Uterus (tissue), 4 donors: ENCODE measurements around the gene ARPP21. TPM values are rescaled to one million over a fixed set of nuclear protein-coding genes. Genes with fewer than 3 reads are reported as not detected.
"Not testable (repeated sequence)": the region's sequence is repeated elsewhere in the genome, so short reads cannot be mapped to it uniquely, and the experiment has no call there.

Experiments used
- DNase-seq, 2 donors: peaks; one replicate each; pipeline ENCODE4 v3.0.0-alpha.2; 2019 to 2020
- H3K27ac ChIP-seq, 2 donors: fragments of 200-600 bp; sonication (generic); 1 replicate in 1 of 2; 2 replicates in 1 of 2; pipeline ENCODE4 v1.5.1; 2016 to 2018
- H3K27me3 ChIP-seq, 2 donors: fragments of 200-600 bp; sonication (generic); one replicate each; pipeline ENCODE4 v1.5.1; 2018 to 2019; ENCODE audit warnings: control low read depth in 1 of 2
- H3K36me3 ChIP-seq, 2 donors: fragments of 200-600 bp; sonication (generic); one replicate each; pipeline ENCODE4 v1.5.1; 2019; ENCODE audit warnings: control low read depth in 1 of 2
- H3K4me1 ChIP-seq, 2 donors: fragments of 200-600 bp; sonication (generic); one replicate each; pipeline ENCODE4 v1.5.1; 2018 to 2019; ENCODE audit warnings: control low read depth in 1 of 2
- H3K4me3 ChIP-seq, 2 donors: fragments of 200-600 bp; sonication (generic); 1 replicate in 1 of 2; 2 replicates in 1 of 2; pipeline ENCODE4 v1.5.1; 2018 to 2019; ENCODE audit warnings: mild to moderate bottlenecking in 1 of 2
- H3K9me3 ChIP-seq, 2 donors: fragments of 200-600 bp; sonication (generic); one replicate each; pipeline ENCODE4 v1.5.1; 2019; ENCODE audit warnings: control low read depth in 1 of 2
- CTCF ChIP-seq, 4 experiments: fragments of 200-600 bp in 2 of 4; fragments of 450-650 bp in 2 of 4; sonication (generic) in 2 of 4; IDR thresholded peaks; one replicate each; pipeline ENCODE4 v1.5.1; 2016 to 2019; ENCODE audit warnings: antibody characterized with exemption in 4 of 4, mild to moderate bottlenecking in 2 of 4, moderate library complexity in 1 of 4
- POLR2A ChIP-seq, 2 donors: fragments of 450-650 bp; IDR thresholded peaks; one replicate each; pipeline ENCODE4 v1.6.1; 2016; ENCODE audit warnings: antibody characterized with exemption in 2 of 2, mild to moderate bottlenecking in 1 of 2, moderate library complexity in 1 of 2
- intact Hi-C: fragments of 100-400 bp; cut with DNase I; formaldehyde crosslinking; loops from one replicate; pipeline ENCODE4 v1.15.1; 2023; ENCODE audit warnings: low total_unique reads
- total RNA-seq, 4 donors: library from RNA; depleted of rRNA in 3 of 4; stranded (reverse); fragments of >200 nt in 3 of 4; gene quantifications; one replicate each; pipeline versions ENCODE4 v1.1.0 to v1.2.4, GENCODE V29; 2014 to 2023
- donor health status: DM: yes; HTN: yes; CAD: no.

ARPP21 gene
- total RNA-seq, 4 donors from 2014 or later, result 1.2 TPM; not detected in 3

- H3K36me3 ChIP-seq, result no peaks in the 10 kb centered on the region
- DNase-seq, result no peak
- no peaks in the 10 kb centered on the region for H3K27me3 ChIP-seq
- H3K4me1 ChIP-seq, result no peaks in the 10 kb centered on the region
- intact Hi-C loops, result no loop called here
- TF ChIP-seq CTCF (IDR thresholded peaks at IDR 0.05) (no peak), POLR2A (IDR thresholded peaks at IDR 0.05) (no peak)
- no peak overlapping the region for H3K27ac ChIP-seq
- H3K4me3 ChIP-seq, result no peak overlapping the region
- no peaks in the 10 kb centered on the region for H3K9me3 ChIP-seq
Measured at GRCh38 chr3:35617370-35617769, 22.0 kb upstream of the ARPP21 start.

GRCh38 chr3:35620238-35620637, 19.1 kb upstream of the ARPP21 start:
- H3K27ac ChIP-seq, intact Hi-C loops, H3K4me3 ChIP-seq, H3K27me3 ChIP-seq, H3K9me3 ChIP-seq, H3K4me1 ChIP-seq, H3K36me3 ChIP-seq, DNase-seq: not testable (repeated sequence)

- H3K27me3 ChIP-seq, result no peaks in the 10 kb centered on the region
- H3K9me3 ChIP-seq, result no peaks in the 10 kb centered on the region
- TF ChIP-seq CTCF (IDR thresholded peaks at IDR 0.05) (no peak), POLR2A (IDR thresholded peaks at IDR 0.05) (no peak)
- H3K4me1 ChIP-seq, result no peaks in the 10 kb centered on the region
- no peak overlapping the region for H3K27ac ChIP-seq
- intact Hi-C loops, result no loop called here
- no peak for DNase-seq
- no peak overlapping the region for H3K4me3 ChIP-seq
- H3K36me3 ChIP-seq, result no peaks in the 10 kb centered on the region
Measured at GRCh38 chr3:35624698-35625097, 14.6 kb upstream of the ARPP21 start.

- intact Hi-C loops, result no loop called here
Measured at GRCh38 chr3:35633332-35634124, 5.8 kb upstream of the ARPP21 start.

GRCh38 chr3:35635407-35635806, 3.9 kb upstream of the ARPP21 start:
- intact Hi-C loops, result no loop called here
- H3K4me1 ChIP-seq, result no peaks in the 10 kb centered on the region
- no peaks in the 10 kb centered on the region for H3K36me3 ChIP-seq

More at GRCh38 chr3:35633332-35634124, 5.8 kb upstream of the ARPP21 start:
- no peak for DNase-seq
- H3K27ac ChIP-seq, result no peak overlapping the region
- TF ChIP-seq POLR2A (IDR thresholded peaks at IDR 0.05) (no peak), CTCF (IDR thresholded peaks at IDR 0.05) (no peak)
- no peak overlapping the region for H3K4me3 ChIP-seq
- no peaks in the 10 kb centered on the region for H3K36me3 ChIP-seq
- no peaks in the 10 kb centered on the region for H3K4me1 ChIP-seq
- H3K9me3 ChIP-seq, result no peaks in the 10 kb centered on the region
- no peaks in the 10 kb centered on the region for H3K27me3 ChIP-seq

More at GRCh38 chr3:35635407-35635806, 3.9 kb upstream of the ARPP21 start:
- Histone ChIP-seq H3K27me3 (peaks cover 0 to 10% of the 10 kb centered on the region in 2 donors), H3K9me3 (no peaks in the 10 kb centered on the region), H3K4me3 (no peak overlapping the region), H3K27ac (no peak overlapping the region)
- TF ChIP-seq POLR2A (IDR thresholded peaks at IDR 0.05) (no peak), CTCF (IDR thresholded peaks at IDR 0.05) (no peak)
- no peak for DNase-seq
